ENCODE measurements around the gene RANBP1. TPM values are rescaled to one million over a fixed set of nuclear protein-coding genes. Genes with fewer than 3 reads are reported as not detected.

Gene RANBP1
- total and polyA plus RNA-seq, 2 of the 13 experiments (the other 11 are each of a cell fraction or from before 2014, with no cell fraction given), result 181 to 492 TPM

DNA sequence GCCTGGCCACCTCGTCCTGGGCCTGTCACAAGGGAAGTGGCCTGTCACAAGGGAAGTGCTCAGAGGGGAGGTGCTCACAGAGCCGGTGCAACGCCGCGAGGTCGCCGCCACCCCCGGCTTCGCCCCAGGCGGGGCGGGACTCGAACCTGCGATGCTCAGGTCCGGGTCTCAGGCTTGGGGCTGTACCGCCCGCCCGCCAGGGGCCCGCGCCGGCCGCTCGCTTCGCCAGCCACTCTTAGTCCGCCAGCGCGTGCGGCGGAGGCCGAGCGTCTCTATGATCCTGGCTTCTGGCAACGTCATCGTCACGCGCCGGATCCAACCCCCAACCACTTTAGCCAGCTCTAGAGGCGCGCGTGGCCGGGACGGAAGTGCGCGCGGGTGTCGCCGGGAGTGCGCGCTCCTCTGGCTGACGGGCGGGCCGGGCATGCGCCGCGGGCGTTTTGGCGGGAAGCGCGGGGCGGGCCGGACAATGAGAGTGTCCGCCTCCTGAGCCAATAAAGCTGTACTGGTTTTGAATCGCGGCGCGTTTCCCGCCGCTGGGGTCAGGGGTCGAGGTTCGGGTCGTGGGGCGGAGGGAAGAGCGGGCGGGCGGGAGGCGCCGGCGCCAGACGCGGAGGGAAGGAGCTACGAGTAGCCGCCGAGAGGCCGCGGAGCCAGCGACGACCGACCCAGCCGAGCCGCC is 1.2 kb downstream of the RANBP1 start, which contains the start of gene TRMT2A (continued):
- TF ChIP-seq, protein P1, sequence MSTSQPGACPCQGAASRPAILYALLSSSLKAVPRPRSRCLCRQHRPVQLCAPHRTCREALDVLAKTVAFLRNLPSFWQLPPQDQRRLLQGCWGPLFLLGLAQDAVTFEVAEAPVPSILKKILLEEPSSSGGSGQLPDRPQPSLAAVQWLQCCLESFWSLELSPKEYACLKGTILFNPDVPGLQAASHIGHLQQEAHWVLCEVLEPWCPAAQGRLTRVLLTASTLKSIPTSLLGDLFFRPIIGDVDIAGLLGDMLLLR (CRISPR knock-in tag; IDR thresholded peaks at IDR 0.05), result peak; percentile 64
- TF ChIP-seq ERF (CRISPR knock-in tag; IDR thresholded peaks at IDR 0.05) (peak; percentile 79; the same call in 1 of the 2 replicates), BRD4 (CRISPR knock-in tag; IDR thresholded peaks at IDR 0.05) (no peak), DNMT3B (CRISPR knock-in tag; conservative IDR thresholded peaks at IDR 0.05) (no peak), MBNL3 (CRISPR knock-in tag; conservative IDR thresholded peaks at IDR 0.05) (no peak), SAFB2 (CRISPR knock-in tag; IDR thresholded peaks at IDR 0.05; ENCODE audit: borderline replicate concordance, low read depth) (no peak), ZNF496 (CRISPR knock-in tag; IDR thresholded peaks at IDR 0.05; ENCODE audit: insufficient replicate concordance) (no peak), ZNF83 (CRISPR knock-in tag; IDR thresholded peaks at IDR 0.05; ENCODE audit: borderline replicate concordance) (no peak), FOXK2 (IDR thresholded peaks at IDR 0.05) (no peak), ZNF460 (CRISPR knock-in tag; IDR thresholded peaks at IDR 0.05; ENCODE audit: borderline replicate concordance) (peak; percentile 17; the same call in 1 of the 2 replicates), HNF4G (IDR thresholded peaks at IDR 0.05; ENCODE audit: borderline replicate concordance, low read depth, low read length) (peak; percentile 87), HNF4G (CRISPR knock-in tag; IDR thresholded peaks at IDR 0.05; ENCODE audit: borderline replicate concordance, low read depth) (peak; percentile 66; the same call in 1 of the 2 replicates), NFIB (CRISPR knock-in tag; IDR thresholded peaks at IDR 0.05; ENCODE audit: borderline replicate concordance) (no peak), ZNF234 (CRISPR knock-in tag; conservative IDR thresholded peaks at IDR 0.05) (0 out of 2 replicates have a peak, but pooled peaks have one; percentile 9), GABPB1 (CRISPR knock-in tag; IDR thresholded peaks at IDR 0.05) (peak; percentile 95), ZNF530 (CRISPR knock-in tag; IDR thresholded peaks at IDR 0.05; ENCODE audit: low read depth) (no peak)
- TF ChIP-seq, protein P2, sequence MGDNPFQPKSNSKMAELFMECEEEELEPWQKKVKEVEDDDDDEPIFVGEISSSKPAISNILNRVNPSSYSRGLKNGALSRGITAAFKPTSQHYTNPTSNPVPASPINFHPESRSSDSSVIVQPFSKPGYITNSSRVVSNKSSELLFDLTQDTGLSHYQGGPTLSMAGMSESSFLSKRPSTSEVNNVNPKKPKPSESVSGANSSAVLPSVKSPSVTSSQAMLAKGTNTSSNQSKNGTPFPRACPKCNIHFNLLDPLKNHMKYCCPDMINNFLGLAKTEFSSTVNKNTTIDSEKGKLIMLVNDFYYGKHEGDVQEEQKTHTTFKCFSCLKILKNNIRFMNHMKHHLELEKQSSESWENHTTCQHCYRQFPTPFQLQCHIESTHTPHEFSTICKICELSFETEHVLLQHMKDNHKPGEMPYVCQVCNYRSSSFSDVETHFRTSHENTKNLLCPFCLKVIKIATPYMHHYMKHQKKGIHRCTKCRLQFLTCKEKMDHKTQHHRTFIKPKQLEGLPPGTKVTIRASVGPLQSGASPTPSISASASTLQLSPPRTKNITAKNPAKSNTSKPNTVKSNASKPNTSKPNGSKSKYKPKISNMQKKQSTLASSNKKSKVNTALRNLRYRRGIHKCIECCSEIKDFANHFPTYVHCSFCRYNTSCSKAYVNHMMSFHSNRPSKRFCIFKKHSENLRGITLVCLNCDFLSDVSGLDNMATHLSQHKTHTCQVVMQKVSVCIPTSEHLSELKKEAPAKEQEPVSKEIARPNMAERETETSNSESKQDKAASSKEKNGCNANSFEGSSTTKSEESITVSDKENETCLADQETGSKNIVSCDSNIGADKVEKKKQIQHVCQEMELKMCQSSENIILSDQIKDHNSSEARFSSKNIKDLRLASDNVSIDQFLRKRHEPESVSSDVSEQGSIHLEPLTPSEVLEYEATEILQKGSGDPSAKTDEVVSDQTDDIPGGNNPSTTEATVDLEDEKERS (CRISPR knock-in tag; IDR thresholded peaks at IDR 0.05), result no peak
- TF ChIP-seq, protein P3, sequence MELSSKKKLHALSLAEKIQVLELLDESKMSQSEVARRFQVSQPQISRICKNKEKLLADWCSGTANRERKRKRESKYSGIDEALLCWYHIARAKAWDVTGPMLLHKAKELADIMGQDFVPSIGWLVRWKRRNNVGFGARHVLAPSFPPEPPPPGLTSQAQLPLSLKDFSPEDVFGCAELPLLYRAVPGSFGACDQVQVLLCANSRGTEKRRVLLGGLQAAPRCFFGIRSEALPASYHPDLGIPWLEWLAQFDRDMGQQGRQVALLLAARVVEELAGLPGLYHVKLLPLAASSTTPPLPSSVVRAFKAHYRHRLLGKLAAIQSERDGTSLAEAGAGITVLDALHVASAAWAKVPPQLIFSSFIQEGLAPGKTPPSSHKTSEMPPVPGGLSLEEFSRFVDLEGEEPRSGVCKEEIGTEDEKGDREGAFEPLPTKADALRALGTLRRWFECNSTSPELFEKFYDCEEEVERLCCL (CRISPR knock-in tag; IDR thresholded peaks at IDR 0.05; ENCODE audit: borderline replicate concordance), result no peak
- TF ChIP-seq, protein P4, sequence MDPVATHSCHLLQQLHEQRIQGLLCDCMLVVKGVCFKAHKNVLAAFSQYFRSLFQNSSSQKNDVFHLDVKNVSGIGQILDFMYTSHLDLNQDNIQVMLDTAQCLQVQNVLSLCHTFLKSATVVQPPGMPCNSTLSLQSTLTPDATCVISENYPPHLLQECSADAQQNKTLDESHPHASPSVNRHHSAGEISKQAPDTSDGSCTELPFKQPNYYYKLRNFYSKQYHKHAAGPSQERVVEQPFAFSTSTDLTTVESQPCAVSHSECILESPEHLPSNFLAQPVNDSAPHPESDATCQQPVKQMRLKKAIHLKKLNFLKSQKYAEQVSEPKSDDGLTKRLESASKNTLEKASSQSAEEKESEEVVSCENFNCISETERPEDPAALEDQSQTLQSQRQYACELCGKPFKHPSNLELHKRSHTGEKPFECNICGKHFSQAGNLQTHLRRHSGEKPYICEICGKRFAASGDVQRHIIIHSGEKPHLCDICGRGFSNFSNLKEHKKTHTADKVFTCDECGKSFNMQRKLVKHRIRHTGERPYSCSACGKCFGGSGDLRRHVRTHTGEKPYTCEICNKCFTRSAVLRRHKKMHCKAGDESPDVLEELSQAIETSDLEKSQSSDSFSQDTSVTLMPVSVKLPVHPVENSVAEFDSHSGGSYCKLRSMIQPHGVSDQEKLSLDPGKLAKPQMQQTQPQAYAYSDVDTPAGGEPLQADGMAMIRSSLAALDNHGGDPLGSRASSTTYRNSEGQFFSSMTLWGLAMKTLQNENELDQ (CRISPR knock-in tag; IDR thresholded peaks at IDR 0.05; ENCODE audit: borderline replicate concordance), result no peak
- TF ChIP-seq, protein P5, sequence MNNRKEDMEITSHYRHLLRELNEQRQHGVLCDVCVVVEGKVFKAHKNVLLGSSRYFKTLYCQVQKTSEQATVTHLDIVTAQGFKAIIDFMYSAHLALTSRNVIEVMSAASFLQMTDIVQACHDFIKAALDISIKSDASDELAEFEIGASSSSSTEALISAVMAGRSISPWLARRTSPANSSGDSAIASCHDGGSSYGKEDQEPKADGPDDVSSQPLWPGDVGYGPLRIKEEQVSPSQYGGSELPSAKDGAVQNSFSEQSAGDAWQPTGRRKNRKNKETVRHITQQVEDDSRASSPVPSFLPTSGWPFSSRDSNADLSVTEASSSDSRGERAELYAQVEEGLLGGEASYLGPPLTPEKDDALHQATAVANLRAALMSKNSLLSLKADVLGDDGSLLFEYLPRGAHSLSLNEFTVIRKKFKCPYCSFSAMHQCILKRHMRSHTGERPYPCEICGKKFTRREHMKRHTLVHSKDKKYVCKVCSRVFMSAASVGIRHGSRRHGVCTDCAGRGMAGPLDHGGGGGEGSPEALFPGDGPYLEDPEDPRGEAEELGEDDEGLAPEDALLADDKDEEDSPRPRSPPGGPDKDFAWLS (CRISPR knock-in tag; IDR thresholded peaks at IDR 0.05; ENCODE audit: borderline replicate concordance), result no peak
